NT2/D1 (cell line): ENCODE data around the gene ACIN1.

Source experiments
- DNase-seq: peaks from one replicate; pipeline ENCODE4 v3.0.0-alpha.2; 2011; ENCODE audit warnings: low read depth, low spot score
- H3K27me3 ChIP-seq: 2 replicates; pipeline ENCODE4 v1.6.0; 2011; ENCODE audit warnings: mild to moderate bottlenecking; ENCODE audit not compliant: insufficient read length, insufficient read depth
- H3K36me3 ChIP-seq: 2 replicates; pipeline ENCODE4 v1.6.1; 2011; ENCODE audit warnings: mild to moderate bottlenecking, low read length, mixed read lengths; ENCODE audit not compliant: insufficient read depth, insufficient read length
- H3K4me1 ChIP-seq: 2 replicates; pipeline ENCODE4 v1.5.1; 2011; ENCODE audit not compliant: insufficient read depth, insufficient read length
- H3K4me3 ChIP-seq: 2 replicates; pipeline ENCODE4 v1.5.1; 2011; ENCODE audit warnings: low read depth; ENCODE audit not compliant: insufficient read length
- H3K9ac ChIP-seq: 2 replicates; pipeline ENCODE4 v1.6.0; 2011; ENCODE audit warnings: low read depth; ENCODE audit not compliant: insufficient read length
- H3K9me3 ChIP-seq: 2 replicates; pipeline ENCODE4 v1.5.1; 2011; ENCODE audit warnings: mild to moderate bottlenecking, low read length; ENCODE audit not compliant: insufficient read depth
- SUZ12 ChIP-seq: IDR thresholded peaks from 2 replicates; pipeline ENCODE4 v1.6.1; 2011; ENCODE audit not compliant: insufficient read length, insufficient read depth; ENCODE audit errors: extremely low read depth
- YY1 ChIP-seq: IDR thresholded peaks from 2 replicates; pipeline ENCODE4 v1.6.1; 2011; ENCODE audit not compliant: insufficient read length, insufficient read depth
- ZNF274 ChIP-seq: IDR thresholded peaks from 2 replicates; pipeline ENCODE4 v1.6.1; 2011; ENCODE audit warnings: mild to moderate bottlenecking, low read depth, low read length

The ACIN1 gene

GRCh38 chr14:23066855-23067744 lies 27.8 kb downstream of the ACIN1 start:
- no peak overlapping the region for H3K4me3 ChIP-seq
- H3K9ac ChIP-seq = no peak overlapping the region
- peaks cover 29% of the 10 kb centered on the region for H3K4me1 ChIP-seq
- peaks cover 79% of the 10 kb centered on the region for H3K36me3 ChIP-seq
- TF ChIP-seq SUZ12 = no peak
- TF ChIP-seq YY1 = no peak
- TF ChIP-seq ZNF274 = no peak
- H3K9me3 ChIP-seq = no peaks in the 10 kb centered on the region
- DNase-seq = no peak
- H3K27me3 ChIP-seq = no peaks in the 10 kb centered on the region

- TF ChIP-seq SUZ12 (no peak), ZNF274 (no peak), YY1 (no peak)
- no peak for DNase-seq
- no peak overlapping the region for H3K9ac ChIP-seq
- H3K36me3 ChIP-seq = peaks cover 84% of the 10 kb centered on the region
- no peaks in the 10 kb centered on the region for H3K9me3 ChIP-seq
- H3K4me3 ChIP-seq = no peak overlapping the region
- H3K27me3 ChIP-seq = no peaks in the 10 kb centered on the region
- peaks cover 26% of the 10 kb centered on the region for H3K4me1 ChIP-seq
Measured at GRCh38 chr14:23066368-23066767, 28.6 kb downstream of the ACIN1 start.

DNA sequence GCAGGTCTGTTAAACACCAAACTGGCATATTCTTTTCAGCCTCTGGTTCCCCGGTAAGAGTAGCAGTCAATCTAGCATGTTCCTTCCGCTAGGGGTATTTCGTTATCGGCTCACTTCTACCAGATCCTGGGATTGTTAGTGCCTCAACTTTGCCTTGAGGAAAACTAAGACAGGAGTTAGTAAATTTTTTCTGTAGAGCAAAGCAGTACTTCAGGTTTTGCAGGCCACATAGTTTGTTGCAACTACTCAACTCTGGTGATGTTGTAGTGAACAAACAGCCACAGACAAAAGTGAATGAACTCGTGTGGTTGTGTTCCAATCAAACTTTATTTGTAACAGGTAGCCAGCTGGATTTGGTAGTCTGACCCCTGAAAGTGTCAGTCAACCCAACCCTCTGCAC lies 31.3 kb downstream of the ACIN1 start:
- Histone ChIP-seq H3K9ac (no peak overlapping the region), H3K36me3 (peaks cover 95% of the 10 kb centered on the region), H3K9me3 (no peaks in the 10 kb centered on the region), H3K27me3 (no peaks in the 10 kb centered on the region), H3K4me1 (peaks cover 23% of the 10 kb centered on the region), H3K4me3 (no peak overlapping the region)
- TF ChIP-seq ZNF274 (no peak), YY1 (no peak), SUZ12 (no peak)
- DNase-seq = no peak

- H3K4me3 ChIP-seq = no peak overlapping the region
- H3K36me3 ChIP-seq = peaks cover 85% of the 10 kb centered on the region
- TF ChIP-seq YY1 (no peak), SUZ12 (no peak), ZNF274 (no peak)
- no peaks in the 10 kb centered on the region for H3K9me3 ChIP-seq
- peaks cover 13% of the 10 kb centered on the region for H3K4me1 ChIP-seq
- H3K27me3 ChIP-seq = no peaks in the 10 kb centered on the region
- DNase-seq = no peak
- no peak overlapping the region for H3K9ac ChIP-seq
Measured at GRCh38 chr14:23062002-23062401, 32.9 kb downstream of the ACIN1 start.

DNA sequence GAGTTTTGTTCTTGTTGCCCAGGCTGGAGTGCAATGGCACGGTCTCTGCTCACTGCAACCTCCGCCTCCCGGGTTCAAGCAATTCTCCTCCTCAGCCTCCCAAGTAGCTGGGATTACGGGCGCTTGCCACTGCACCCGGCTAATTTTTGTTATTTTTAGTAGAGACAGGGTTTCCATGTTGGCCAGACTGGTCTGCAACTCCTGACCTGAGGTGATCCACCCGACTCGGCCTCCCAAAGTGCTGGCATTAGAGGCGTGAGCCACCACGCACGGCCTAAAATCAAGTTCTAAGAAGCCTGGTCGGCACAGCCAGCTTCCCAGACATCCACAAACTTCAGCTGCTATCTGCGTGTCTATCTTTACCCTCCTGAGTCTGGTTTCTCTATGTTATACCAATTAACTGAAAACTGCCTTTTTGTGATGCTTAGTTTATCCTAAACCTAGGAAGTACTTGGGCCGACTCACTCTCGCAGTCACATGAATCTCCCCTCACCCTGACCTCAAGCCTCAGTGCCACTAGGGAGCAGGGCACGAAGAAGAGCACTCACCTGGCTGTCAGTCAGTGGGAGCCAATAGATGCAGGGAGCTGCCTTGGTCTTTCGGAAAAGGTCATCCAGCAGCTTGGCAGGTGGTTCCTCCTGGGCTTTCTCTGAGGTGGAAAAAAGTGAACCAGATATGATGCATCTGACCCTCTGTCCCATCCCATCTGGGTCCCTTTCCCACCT lies 34.2 kb downstream of the ACIN1 start:
- Histone ChIP-seq H3K27me3 (no peaks in the 10 kb centered on the region), H3K36me3 (peaks cover 72% of the 10 kb centered on the region), H3K4me1 (peaks cover 8% of the 10 kb centered on the region), H3K9me3 (no peaks in the 10 kb centered on the region), H3K4me3 (no peak overlapping the region), H3K9ac (no peak overlapping the region)
- TF ChIP-seq ZNF274 = no peak
- no peak for TF ChIP-seq SUZ12
- no peak for TF ChIP-seq YY1
- DNase-seq = no peak

DNA sequence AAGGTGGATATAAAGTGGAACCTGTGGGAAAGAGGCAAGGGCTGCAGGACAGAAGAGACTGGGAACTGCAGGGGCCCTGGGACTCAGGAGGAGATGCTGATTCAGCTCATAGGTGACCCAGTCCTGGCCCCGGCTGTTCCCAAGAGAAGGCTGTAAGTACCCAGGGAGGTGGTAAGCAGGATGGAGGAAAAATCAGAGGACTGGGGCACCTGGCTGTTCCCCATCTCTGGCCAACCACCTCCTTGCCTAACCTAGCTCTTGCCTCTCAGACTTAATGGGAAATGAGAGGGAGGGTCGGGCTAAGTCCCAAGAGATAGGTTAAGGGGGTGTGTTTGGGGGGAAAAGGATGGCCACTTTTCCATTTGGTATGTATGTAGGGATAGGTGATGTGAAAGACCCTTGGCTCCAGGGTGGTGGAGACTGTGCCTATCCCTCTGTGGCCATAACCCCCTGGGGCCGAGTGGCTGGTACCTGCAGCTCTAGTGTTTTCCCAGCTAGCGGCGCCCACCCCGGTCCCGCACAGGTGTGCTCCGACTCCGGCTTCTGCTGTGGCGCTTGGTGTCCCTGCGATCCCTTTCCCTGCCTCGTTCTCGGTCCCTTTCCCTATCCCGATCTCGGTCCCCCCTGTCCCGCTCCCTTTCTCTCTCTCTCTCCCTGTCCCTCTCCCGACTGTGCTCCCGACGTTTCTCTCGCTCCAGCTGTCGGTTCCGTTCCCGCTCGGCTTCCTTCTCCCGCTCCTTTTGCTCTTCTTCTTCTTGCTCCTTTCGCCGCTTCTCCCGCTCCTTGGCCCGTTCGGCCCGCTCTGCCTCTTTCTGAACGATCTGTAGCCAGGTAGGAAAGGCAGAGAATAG lies 36.1 kb downstream of the ACIN1 start:
- peaks cover 11% of the 10 kb centered on the region for H3K4me1 ChIP-seq
- TF ChIP-seq ZNF274 (no peak), YY1 (no peak), SUZ12 (no peak)
- no peaks in the 10 kb centered on the region for H3K27me3 ChIP-seq
- DNase-seq = no peak
- no peak overlapping the region for H3K4me3 ChIP-seq
- no peak overlapping the region for H3K9ac ChIP-seq
- H3K36me3 ChIP-seq = peaks cover 73% of the 10 kb centered on the region
- no peaks in the 10 kb centered on the region for H3K9me3 ChIP-seq
